Brain microvascular endothelial cell (primary cell): ENCODE measurements around the gene GRM5.

Source experiments
- DNase-seq: peaks from one replicate; pipeline ENCODE4 v3.0.0-alpha.2; 2020
- H3K27ac ChIP-seq: fragments of 250-450 bp; sonication (Bioruptor Pico); 2 replicates; pipeline ENCODE4 v1.5.1; 2020; ENCODE audit warnings: mild to moderate bottlenecking, moderate library complexity
- H3K27me3 ChIP-seq: fragments of 250-450 bp; sonication (Bioruptor Pico); replicated peaks from 2 replicates; pipeline ENCODE4 v1.5.1; 2020; ENCODE audit warnings: mild to moderate bottlenecking
- H3K36me3 ChIP-seq: fragments of 250-450 bp; sonication (Bioruptor Pico); replicated peaks from 2 replicates; pipeline ENCODE4 v1.5.1; 2020; ENCODE audit warnings: mild to moderate bottlenecking
- H3K4me3 ChIP-seq: 2 replicates; pipeline ENCODE4 v1.5.1; 2011; ENCODE audit warnings: low read depth, mild to moderate bottlenecking, control low read depth, low read length, moderate library complexity
- in situ Hi-C: cut with HindIII; loops from 2 replicates; pipeline ENCODE4 v1.10.0; 2017; ENCODE audit warnings: low sequenced_read_pairs, low pct_ligation_motif_present
- TF ChIP-seq, protein P1 (sequence below): IDR thresholded peaks from 2 replicates; pipeline ENCODE4 v1.5.1; 2011; ENCODE audit warnings: low read depth, mild to moderate bottlenecking, moderate library complexity, low read length, control low read depth, inconsistent platforms; ENCODE audit errors: missing control alignments

GRM5 gene

DNA sequence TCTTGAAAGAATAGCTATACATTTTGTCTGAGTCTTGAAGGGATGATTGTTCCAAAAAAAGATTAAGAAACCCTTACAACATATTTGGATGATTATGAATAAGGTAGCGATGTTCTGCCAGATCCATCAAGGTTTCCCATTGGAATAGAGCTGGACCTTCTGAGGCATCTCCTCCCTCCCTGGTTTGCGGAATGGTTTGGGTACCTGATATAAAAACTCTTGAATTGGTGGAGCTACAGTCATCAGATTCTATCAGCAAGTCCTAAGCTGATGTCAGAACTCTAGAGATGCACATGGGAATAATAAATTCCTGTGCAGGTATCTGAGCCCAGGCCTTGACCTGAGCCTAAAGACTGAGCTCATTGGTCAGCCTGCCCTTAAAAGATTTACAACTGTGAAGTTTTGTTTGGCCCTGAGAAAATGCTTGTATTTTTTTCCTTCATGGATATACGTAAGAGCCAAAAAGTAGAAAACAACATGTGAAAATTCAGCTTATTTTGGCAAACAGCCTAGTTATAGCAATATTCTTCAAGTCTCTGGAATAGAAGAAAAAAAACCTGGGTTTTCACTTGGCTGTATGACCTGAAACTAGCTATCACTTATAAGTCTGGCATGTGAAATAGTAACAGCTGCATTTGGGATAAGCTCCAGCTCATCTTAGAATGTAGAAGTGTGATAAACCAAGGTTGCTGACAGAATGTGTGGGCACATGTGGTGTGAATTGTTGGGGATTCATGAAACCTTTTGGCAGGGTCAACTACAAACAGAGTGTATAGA is 462.5 kb downstream of the GRM5 start:
- H3K4me3 ChIP-seq = no peak overlapping the region
- no peaks in the 10 kb centered on the region for H3K27me3 ChIP-seq
- TF ChIP-seq, protein P1, sequence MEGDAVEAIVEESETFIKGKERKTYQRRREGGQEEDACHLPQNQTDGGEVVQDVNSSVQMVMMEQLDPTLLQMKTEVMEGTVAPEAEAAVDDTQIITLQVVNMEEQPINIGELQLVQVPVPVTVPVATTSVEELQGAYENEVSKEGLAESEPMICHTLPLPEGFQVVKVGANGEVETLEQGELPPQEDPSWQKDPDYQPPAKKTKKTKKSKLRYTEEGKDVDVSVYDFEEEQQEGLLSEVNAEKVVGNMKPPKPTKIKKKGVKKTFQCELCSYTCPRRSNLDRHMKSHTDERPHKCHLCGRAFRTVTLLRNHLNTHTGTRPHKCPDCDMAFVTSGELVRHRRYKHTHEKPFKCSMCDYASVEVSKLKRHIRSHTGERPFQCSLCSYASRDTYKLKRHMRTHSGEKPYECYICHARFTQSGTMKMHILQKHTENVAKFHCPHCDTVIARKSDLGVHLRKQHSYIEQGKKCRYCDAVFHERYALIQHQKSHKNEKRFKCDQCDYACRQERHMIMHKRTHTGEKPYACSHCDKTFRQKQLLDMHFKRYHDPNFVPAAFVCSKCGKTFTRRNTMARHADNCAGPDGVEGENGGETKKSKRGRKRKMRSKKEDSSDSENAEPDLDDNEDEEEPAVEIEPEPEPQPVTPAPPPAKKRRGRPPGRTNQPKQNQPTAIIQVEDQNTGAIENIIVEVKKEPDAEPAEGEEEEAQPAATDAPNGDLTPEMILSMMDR = no peak
- no peaks in the 10 kb centered on the region for H3K36me3 ChIP-seq
- in situ Hi-C loops = no loop called here
- no peak overlapping the region for H3K27ac ChIP-seq
- no peak for DNase-seq

DNA sequence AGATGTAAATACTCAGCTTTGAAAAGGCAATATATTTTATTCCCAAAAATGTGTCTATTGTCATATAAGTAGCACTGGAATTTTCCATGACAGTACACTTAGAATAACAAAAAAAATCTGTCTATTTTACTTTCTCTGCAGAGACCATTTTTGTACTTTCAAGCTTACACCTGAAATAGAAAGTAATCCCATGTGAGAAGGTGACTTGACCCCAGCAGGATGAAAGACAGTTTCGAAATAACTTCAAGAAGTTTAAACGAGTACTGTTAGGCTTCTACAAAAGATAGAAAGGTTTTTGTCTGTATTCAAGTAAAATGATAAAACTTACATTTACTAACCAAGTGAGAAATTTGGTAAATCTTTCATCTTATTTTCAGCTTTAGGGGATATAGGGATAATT is 468.4 kb downstream of the GRM5 start:
- TF ChIP-seq, protein P1 = no peak
- no peak for DNase-seq
- in situ Hi-C loops = no loop called here
- no peaks in the 10 kb centered on the region for H3K27me3 ChIP-seq
- H3K4me3 ChIP-seq = no peak overlapping the region
- H3K36me3 ChIP-seq = no peaks in the 10 kb centered on the region
- H3K27ac ChIP-seq = no peak overlapping the region

DNA sequence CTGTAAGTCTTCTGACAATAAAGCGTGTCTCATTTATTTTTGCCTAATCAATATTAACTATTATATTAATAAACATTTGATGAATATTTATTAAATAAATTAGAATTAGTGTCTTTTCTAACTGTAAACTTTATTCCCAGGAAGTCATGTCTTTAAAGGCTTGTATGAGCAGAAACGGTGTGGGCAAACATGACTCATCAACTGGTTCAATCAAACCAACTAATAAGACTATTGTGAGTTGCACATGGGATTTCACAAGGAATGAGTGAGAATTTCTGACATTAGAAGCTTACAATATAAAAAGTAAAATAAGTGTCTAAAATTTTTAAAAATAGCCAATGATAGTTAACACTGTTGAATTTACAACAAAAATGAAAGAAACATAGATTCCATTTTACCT is 469.0 kb downstream of the GRM5 start:
- H3K36me3 ChIP-seq = no peaks in the 10 kb centered on the region
- TF ChIP-seq, protein P1 = no peak
- no peaks in the 10 kb centered on the region for H3K27me3 ChIP-seq
- DNase-seq = no peak
- H3K4me3 ChIP-seq = no peak overlapping the region
- in situ Hi-C loops = no loop called here
- no peak overlapping the region for H3K27ac ChIP-seq

DNA sequence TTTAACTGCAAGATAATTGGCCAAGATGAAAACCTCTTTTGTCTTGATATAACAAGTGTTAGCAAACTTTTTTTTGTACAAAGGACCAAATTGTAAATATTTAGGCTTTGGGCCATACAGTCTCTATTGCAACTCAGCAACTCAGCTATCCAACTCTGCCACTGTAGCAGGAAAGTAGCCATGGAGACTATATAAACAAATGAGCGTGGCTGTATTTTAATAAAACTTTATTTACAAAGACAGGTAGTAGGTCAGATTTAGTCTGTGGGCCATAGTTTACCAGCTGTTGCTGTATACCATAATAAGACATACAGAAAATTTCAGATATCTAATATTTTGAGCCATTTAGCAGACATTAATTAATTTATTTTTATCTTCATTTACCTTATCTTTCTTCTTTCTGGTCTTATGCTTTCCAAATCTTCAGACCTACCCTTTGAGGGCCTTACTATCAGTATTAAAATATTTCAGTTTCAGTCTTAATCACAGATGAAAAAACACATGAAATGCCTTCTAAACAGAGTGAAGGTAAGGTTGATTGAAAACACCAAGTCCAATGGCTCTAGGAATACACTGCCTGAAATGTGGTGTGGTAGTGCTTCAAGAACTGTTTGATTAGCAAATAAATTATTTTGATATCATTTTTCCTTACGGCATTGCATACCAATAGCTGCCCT is 471.4 kb downstream of the GRM5 start:
- TF ChIP-seq, protein P1 = no peak
- no peak overlapping the region for H3K27ac ChIP-seq
- no peaks in the 10 kb centered on the region for H3K36me3 ChIP-seq
- in situ Hi-C loops = no loop called here
- no peak overlapping the region for H3K4me3 ChIP-seq
- no peaks in the 10 kb centered on the region for H3K27me3 ChIP-seq
- no peak for DNase-seq

DNA sequence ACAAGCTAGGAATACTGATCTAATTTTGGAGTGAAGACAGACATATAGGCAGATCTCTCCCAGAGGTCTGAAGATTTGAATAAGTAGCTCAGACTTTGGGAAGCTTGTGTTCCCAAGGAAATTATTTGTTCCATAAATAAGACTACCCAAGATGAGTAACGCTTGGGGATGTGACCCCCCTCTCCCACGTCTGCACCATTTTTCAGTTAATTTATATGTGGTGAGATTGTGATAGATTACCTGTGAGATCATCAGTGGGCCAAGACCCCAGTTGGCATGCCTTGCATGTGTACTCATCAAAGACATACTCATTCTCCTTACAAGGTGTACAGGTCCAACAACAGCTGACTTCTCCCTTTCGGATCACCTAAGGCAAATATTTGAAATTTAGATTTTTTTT is 475.4 kb downstream of the GRM5 start:
- Histone ChIP-seq H3K36me3 (no peaks in the 10 kb centered on the region), H3K27me3 (no peaks in the 10 kb centered on the region), H3K27ac (no peak overlapping the region), H3K4me3 (no peak overlapping the region)
- TF ChIP-seq, protein P1 = no peak
- DNase-seq = no peak
- in situ Hi-C loops = no loop called here
